Measurements from ENCODE around the gene ZNF473.

DNA sequence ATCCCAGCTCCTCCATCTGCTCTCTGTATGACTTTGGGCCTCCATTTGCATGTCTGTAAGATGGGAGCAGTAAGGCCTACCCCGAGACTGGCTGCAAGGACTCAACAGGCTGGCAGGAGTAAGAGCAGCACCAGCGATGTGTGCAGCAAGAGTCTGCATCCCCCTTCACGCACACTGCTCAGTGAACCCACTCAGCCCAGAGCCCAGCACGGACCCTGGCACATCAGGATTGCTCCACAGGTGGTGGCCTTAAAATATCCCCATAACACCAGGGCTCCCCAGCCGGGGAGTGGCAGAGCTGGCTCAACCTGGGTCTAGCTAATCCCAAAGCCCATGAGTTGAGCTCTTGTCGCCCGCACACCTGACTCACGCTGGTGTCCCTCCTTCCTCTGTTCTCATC is 24.0 kb upstream of the ZNF473 start:
- TF ChIP-seq ZNF274 (IDR thresholded peaks at IDR 0.05; ENCODE audit: low read depth, low read length): no peak
- TF ChIP-seq SUZ12 (IDR thresholded peaks at IDR 0.05; ENCODE audit: extremely low read depth, insufficient read depth, insufficient read length): no peak

Data from NT2/D1 (cell line).